GM21619 (cell line): ENCODE measurements around the gene ATG7.

Experiments used
- ATAC-seq: cut with Tn5 transposase; IDR thresholded peaks from one replicate; pipeline ENCODE4 v1.9.1; 2021; ENCODE audit not compliant: unreplicated experiment

The ATG7 gene

GRCh38 chr3:11290743-11291680 is 18.8 kb downstream of the ATG7 start:
- peak; percentile 48 for ATAC-seq

DNA sequence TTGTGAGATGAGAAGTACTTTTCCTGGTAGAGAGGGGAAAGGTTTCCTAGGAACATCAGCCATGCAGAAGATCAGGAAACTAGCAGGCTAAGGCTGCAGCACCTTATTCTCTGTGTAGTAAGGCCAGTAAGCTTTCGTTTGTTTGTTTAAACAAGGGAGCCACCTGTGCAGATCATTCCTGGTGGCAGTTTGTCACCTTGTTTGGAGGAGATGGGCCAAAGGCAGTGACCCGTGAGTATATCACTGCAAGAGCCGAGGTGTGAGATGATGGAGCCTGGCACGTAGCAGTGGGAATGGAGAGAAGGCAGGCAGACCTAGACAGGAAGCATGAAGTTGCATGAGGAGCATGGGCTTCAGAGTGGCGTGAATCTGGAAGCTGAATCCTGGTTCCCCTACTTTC is 19.6 kb downstream of the ATG7 start:
- ATAC-seq, result no peak

- ATAC-seq, result no peak
These were observed 24.9 kb downstream of the ATG7 start for GRCh38 chr3:11297126-11297525.

DNA sequence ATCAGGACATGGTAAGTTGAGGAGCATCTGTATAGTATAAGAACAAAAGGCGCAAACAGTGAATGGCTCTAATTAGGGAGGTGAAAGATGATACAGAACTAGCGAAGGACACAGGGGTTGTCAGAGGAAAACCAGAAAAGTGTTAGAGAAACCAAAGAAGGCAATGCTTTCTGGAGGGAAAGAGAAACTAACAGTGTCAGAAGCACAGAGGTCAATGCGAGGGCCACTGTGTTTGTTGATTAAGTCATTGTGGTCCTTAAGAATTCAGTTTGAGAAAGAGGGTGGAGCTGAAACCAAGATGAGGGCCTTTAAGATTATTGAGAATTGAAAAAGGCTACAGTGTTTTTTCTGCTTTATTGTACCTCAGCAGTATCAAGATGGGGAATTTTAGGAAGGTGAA is 28.8 kb downstream of the ATG7 start:
- peak; percentile 86 for ATAC-seq

GRCh38 chr3:11302444-11302843 is 30.2 kb downstream of the ATG7 start:
- ATAC-seq, result no peak

GRCh38 chr3:11304175-11304574 is 32.0 kb downstream of the ATG7 start:
- no peak for ATAC-seq

GRCh38 chr3:11305509-11305908 is 33.3 kb downstream of the ATG7 start:
- no peak for ATAC-seq

- ATAC-seq, result peak; percentile 66
These were observed 34.8 kb downstream of the ATG7 start for GRCh38 chr3:11306817-11307589.

DNA sequence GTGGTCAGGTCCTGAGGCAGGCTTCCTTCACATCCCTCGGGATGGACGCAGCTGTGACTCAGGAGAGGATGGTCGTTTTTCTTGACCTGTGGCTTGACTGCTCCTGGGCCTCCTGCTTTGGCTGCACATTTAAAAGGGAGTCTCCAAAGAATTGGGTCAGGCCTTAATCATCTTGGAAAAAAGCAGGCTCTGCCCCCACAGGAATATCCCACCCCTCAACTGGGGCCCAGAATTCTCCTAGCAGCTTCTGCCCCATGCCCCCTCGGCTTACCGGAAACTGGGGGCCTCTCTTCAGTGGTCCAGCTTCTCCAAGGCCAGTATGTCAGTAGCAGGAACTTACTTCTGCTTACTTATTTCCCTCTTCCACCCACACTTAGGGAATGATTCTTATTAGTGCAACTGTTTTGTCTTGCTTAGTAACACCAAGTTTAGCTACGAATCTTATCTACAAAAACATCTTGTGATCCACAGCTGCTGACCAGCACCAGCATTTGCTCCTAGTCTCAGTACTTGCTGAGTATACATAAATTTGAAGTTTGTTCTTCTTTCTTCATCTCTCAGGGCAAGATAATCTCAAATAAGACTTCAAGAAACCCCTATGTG is 35.7 kb downstream of the ATG7 start:
- ATAC-seq, result no peak

DNA sequence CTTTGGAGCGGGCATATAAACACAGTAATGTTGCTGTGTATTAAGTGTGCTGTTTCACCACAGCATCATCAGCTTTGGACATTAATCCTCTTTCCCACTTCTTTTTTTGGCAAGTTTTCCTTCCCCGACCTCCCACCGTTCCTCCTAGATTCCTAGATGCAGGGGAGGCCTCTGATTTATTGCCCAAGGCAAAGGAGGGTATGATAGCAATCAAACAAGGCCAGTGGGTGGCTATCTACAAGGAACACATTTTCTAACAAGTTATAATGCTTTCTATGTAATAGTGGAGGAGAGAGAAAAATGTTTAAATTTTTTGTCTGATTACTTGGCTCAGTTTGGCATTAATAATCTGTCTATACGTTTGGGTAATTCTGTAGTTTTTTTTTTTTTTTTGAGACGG is 38.1 kb downstream of the ATG7 start:
- ATAC-seq, result no peak

DNA sequence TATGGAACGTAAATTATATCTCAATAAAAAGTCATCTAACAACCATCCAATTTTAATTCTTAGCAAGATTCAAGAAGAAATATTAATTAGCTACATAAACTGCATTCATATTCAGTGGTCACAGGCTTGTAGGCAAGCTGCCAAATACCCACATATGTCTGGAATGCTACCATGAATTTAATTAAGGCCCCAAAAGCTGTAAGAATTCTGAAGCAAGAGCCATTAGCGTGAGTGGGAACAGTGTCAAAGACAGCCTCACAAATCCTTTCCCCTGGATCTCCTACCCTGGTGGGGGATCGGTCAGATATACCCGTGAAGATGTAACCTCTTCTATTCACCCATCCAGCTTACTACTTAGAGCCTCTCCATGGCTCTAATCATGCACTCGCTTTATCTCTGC is 40.0 kb downstream of the ATG7 start:
- no peak for ATAC-seq

DNA sequence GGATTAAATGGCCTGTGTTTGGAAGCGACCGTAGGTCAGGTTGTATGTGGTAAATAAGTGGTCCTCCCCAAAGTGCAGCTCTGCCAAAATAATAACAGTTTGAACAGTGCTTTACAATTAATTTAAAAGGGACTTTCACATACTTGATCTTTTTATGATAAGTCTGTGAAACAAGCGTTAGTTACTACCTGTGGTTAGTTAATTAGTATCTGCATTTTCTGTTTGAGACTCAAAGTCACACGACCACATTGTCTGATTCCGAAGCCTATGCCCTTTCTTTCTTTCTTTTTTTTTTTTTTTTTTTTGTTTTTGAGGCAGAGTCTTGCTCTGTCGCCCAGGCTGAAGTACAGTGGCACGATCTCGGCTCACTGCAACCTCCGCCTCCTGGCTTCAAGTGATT is 45.1 kb downstream of the ATG7 start:
- ATAC-seq, result no peak

- no peak for ATAC-seq
These were observed 50.7 kb downstream of the ATG7 start for GRCh38 chr3:11322931-11323330.

DNA sequence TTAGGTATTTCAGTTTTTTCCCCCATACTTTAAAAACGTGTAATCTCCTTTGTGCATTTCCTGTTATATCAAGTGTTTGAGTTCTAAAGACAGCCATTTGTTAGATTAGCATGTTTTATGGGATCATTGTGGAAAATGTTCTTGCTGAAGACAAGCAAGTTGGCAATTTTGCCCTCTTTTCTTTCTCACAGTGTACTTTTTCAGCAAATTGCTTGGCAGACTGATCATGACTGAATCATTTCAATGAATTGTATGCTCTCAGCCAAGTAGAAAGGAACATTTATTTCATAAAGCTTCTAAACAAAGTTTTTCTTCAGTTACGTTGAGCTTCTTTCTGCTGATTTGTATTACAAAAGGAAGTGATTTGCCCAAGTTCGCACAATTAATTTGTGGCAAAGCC is 51.6 kb downstream of the ATG7 start:
- no peak for ATAC-seq

- ATAC-seq, result no peak
These were observed 55.4 kb downstream of the ATG7 start for GRCh38 chr3:11327619-11328018.

DNA sequence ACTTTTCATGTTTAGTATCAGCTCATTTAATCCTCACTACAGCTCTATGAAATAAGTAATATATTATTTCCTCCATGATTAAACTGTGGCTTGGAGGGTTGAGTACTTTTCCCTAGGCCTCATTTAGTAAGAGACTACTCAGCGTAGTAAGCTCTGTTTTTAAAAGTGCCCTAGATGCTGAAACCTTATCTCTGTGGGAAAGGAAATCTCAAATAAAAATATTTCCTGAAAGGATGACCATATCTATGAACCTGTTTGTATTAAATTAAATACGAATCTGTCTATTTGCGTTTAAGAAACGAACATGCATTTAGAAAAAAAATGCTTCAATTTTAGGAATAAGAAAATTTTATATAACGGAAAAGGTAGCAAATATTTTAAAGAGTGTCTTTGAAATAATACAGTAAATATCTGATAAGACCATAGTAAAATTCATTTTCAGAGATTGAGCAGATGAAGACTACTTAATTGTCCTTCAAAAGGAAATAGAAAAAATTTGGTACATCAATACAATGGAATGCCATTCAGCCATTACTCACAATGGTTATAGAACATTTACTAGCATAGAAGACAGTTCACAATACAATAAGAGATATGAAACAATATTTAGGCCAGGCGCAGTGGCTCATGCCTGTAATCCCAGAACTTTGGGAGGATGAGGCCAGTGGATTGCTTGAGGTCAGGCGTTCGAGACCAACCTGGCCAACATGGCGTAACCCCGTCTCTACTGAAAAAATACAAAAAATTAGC is 56.2 kb downstream of the ATG7 start:
- no peak for ATAC-seq

GRCh38 chr3:11329777-11330176 is 57.6 kb downstream of the ATG7 start:
- no peak for ATAC-seq

GRCh38 chr3:11331101-11331500 is 58.9 kb downstream of the ATG7 start:
- ATAC-seq, result no peak

- no peak for ATAC-seq
These were observed 62.9 kb downstream of the ATG7 start for GRCh38 chr3:11335056-11335608.

DNA sequence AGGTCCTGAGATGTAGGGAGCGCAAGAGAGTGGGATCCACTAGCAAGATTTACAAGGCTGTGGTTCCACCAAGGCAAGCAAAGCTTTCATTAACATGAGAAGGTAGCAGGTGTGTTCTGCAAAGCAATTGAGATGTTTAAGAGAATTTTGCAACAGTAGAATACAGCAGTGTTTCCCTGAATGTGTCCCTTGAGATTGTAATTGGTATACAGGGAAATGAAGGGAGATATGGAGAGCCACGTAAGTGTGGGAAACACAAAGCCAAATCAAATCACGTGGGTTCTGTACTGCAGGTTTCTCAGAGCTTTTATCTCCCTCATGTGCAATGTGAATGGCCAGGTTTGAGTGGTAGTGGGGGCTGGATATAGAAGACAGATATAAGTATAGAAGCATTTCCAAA is 67.3 kb downstream of the ATG7 start:
- no peak for ATAC-seq

DNA sequence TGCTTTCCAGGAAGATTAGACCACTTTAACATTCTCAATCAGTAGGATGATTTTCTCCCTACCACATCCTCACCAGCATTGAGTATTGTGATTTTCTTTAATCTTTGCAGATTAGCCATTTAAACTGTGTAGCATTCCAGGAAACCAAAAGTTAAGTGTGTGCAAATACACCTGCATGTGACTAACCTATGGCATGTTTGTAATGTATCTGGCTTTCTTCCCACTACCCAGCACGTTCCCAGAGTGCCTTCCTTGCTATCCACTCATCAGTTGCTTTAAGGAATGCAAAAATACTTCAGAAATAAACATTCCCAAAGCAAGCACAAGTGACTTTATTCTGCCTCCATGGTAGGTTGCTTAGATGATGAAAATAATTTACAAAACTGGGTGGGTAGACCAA is 74.2 kb downstream of the ATG7 start:
- no peak for ATAC-seq
